Sigmoid colon (tissue), 7 donors: ENCODE measurements around the gene PPP1R16B. TPM values are rescaled to one million over a fixed set of nuclear protein-coding genes. Genes with fewer than 3 reads are reported as not detected.

Experiments used
- DNase-seq: peaks from one replicate; pipeline ENCODE4 v3.0.0-alpha.2; 2019
- H3K27ac ChIP-seq, 4 donors: fragments of 200-600 bp; sonication (generic); one replicate each; pipeline ENCODE4 v1.5.1; 2016 to 2019; ENCODE audit warnings: mild to moderate bottlenecking in 1 of 4
- H3K27me3 ChIP-seq, 3 donors: fragments of 200-600 bp; sonication (generic); one replicate each; pipeline ENCODE4 v1.5.1; 2019; ENCODE audit warnings: mild to moderate bottlenecking in 1 of 3
- H3K36me3 ChIP-seq, 4 donors: fragments of 200-600 bp; sonication (generic); one replicate each; pipeline ENCODE4 v1.5.1; 2016 to 2019
- H3K4me1 ChIP-seq, 4 donors: fragments of 200-600 bp; sonication (generic); one replicate each; pipeline ENCODE4 v1.5.1; 2017 to 2019
- H3K4me3 ChIP-seq, 4 donors: fragments of 200-600 bp; sonication (generic); one replicate each; pipeline ENCODE4 v1.5.1; 2017 to 2019; ENCODE audit warnings: mild to moderate bottlenecking in 2 of 4, moderate library complexity in 1 of 4
- H3K9me3 ChIP-seq, 4 donors: fragments of 200-600 bp in 3 of 4; sonication (generic) in 3 of 4; one replicate each; pipeline versions ENCODE4 v1.5.1 to v1.6.1; 2013 to 2019
- CTCF ChIP-seq, 4 experiments: fragments of 450-650 bp in 3 of 4; fragments of 200-600 bp in 1 of 4; IDR thresholded peaks; one replicate each; pipeline ENCODE4 v1.5.1; 2016 to 2019; ENCODE audit warnings: antibody characterized with exemption in 4 of 4, mild to moderate bottlenecking in 3 of 4, moderate library complexity in 2 of 4
- EP300 ChIP-seq, 4 donors: sonication (generic); formaldehyde crosslinking; IDR thresholded peaks; one replicate each; pipeline ENCODE4 v1.6.1; 2017; ENCODE audit warnings: antibody characterized with exemption in 4 of 4
- POLR2A ChIP-seq, 2 donors: fragments of 450-650 bp; IDR thresholded peaks; one replicate each; pipeline ENCODE4 v1.6.1; 2016; ENCODE audit warnings: antibody characterized with exemption in 2 of 2, mild to moderate bottlenecking in 2 of 2, moderate library complexity in 2 of 2
- POLR2AphosphoS5 ChIP-seq, 4 donors: sonication (generic); formaldehyde crosslinking; IDR thresholded peaks; one replicate each; pipeline ENCODE4 v1.6.1; 2017; ENCODE audit warnings: antibody characterized with exemption in 4 of 4
- WGBS, 2 donors: extraction: QIAGEN DNeasy Blood & Tissue Kit; methylation state at CpG; one replicate each; pipeline ENCODE4 v1.1.7; 2013; 5-methylcytosine and 5-hydroxymethylcytosine counted together
- intact Hi-C: fragments of 100-400 bp; cut with DNase I; formaldehyde crosslinking; loops from one replicate; pipeline ENCODE4 v1.15.1; 2023
- polyA plus RNA-seq, 3 donors: library from polyadenylated mRNA; stranded (reverse); fragments of 200-250 nt; gene quantifications; one replicate each; pipeline ENCODE4 v1.2.3, GENCODE V29; 2013
- total RNA-seq, 4 donors: library from RNA; depleted of rRNA; stranded (reverse); fragments of >200 nt; gene quantifications; one replicate each; pipeline ENCODE4 v1.1.0, GENCODE V29; 2016
- donor health status: healthy with polysubstance abuse.
- donor health status: Bipolar disorder and iron deficiency.
- donor health status: healthy.

Gene PPP1R16B
- total and polyA plus RNA-seq, 7 donors: 0.92 to 21.7 (median 3.6) TPM

GRCh38 chr20:38776363-38776762 lies 29.1 kb upstream of the PPP1R16B start:
- no peak overlapping the region for H3K4me3 ChIP-seq
- H3K27ac ChIP-seq: no peak overlapping the region
- no peaks in the 10 kb centered on the region for H3K9me3 ChIP-seq
- 93 to 94% methylated on average over 11 of the region's 11 CpGs for WGBS, 2 donors
- H3K27me3 ChIP-seq: no peaks in the 10 kb centered on the region
- intact Hi-C loops: no loop called here
- no peak for DNase-seq
- H3K4me1 ChIP-seq: no peaks in the 10 kb centered on the region
- H3K36me3 ChIP-seq: peaks cover 20 to 42% (median 26%) of the 10 kb centered on the region in 4 donors
- no peak for TF ChIP-seq EP300 (IDR thresholded peaks at IDR 0.05)
- no peak for TF ChIP-seq CTCF (IDR thresholded peaks at IDR 0.05)
- no peak for TF ChIP-seq POLR2AphosphoS5 (IDR thresholded peaks at IDR 0.05)
- no peak for TF ChIP-seq POLR2A (IDR thresholded peaks at IDR 0.05)

- no peak for TF ChIP-seq POLR2A (IDR thresholded peaks at IDR 0.05)
- TF ChIP-seq CTCF (IDR thresholded peaks at IDR 0.05): no peak
- Histone ChIP-seq H3K36me3 (peaks cover 0 to 11% (median 0%) of the 10 kb centered on the region in 4 donors), H3K4me3 (no peak overlapping the region)
These were observed 26.0 kb upstream of the PPP1R16B start for GRCh38 chr20:38779247-38780097.

GRCh38 chr20:38782275-38782674 lies 23.2 kb upstream of the PPP1R16B start:
- no peak for DNase-seq
- no peak overlapping the region for H3K27ac ChIP-seq
- intact Hi-C loops: no loop called here
- no peak overlapping the region for H3K4me3 ChIP-seq
- H3K36me3 ChIP-seq: no peaks in the 10 kb centered on the region
- H3K4me1 ChIP-seq: no peaks in the 10 kb centered on the region
- H3K9me3 ChIP-seq: no peaks in the 10 kb centered on the region
- H3K27me3 ChIP-seq: no peaks in the 10 kb centered on the region
- TF ChIP-seq CTCF (IDR thresholded peaks at IDR 0.05) (no peak), POLR2A (IDR thresholded peaks at IDR 0.05) (no peak), EP300 (IDR thresholded peaks at IDR 0.05) (no peak), POLR2AphosphoS5 (IDR thresholded peaks at IDR 0.05) (no peak)
- WGBS, 2 donors: 70 to 76% methylated on average over 3 of the region's 3 CpGs

More at GRCh38 chr20:38779247-38780097, 26.0 kb upstream of the PPP1R16B start:
- intact Hi-C loops: no loop called here
- WGBS, 2 donors: 69 to 76% methylated on average over 19 of the region's 19 CpGs
- Histone ChIP-seq H3K9me3 (no peaks in the 10 kb centered on the region), H3K27ac (no peak overlapping the region), H3K27me3 (no peaks in the 10 kb centered on the region), H3K4me1 (no peaks in the 10 kb centered on the region)
- no peak for DNase-seq

- no peak for DNase-seq
- H3K4me1 ChIP-seq: no peaks in the 10 kb centered on the region
- WGBS, 2 donors: 95 to 97% methylated on average over 7 of the region's 7 CpGs
- intact Hi-C loops: no loop called here
- TF ChIP-seq POLR2AphosphoS5 (IDR thresholded peaks at IDR 0.05) (no peak), POLR2A (IDR thresholded peaks at IDR 0.05) (no peak), CTCF (IDR thresholded peaks at IDR 0.05) (no peak), EP300 (IDR thresholded peaks at IDR 0.05) (no peak)
- peaks cover 0 to 7% (median 0%) of the 10 kb centered on the region in 3 donors for H3K27me3 ChIP-seq
- H3K36me3 ChIP-seq: no peaks in the 10 kb centered on the region
- H3K9me3 ChIP-seq: no peaks in the 10 kb centered on the region
- no peak overlapping the region for H3K4me3 ChIP-seq
- H3K27ac ChIP-seq: no peak overlapping the region
These were observed 17.6 kb upstream of the PPP1R16B start for GRCh38 chr20:38787870-38788269.
